Gastroesophageal sphincter (tissue), 3 donors: ENCODE measurements around the gene TESPA1.

ENCODE experiments used
- CTCF ChIP-seq, 4 experiments: fragments of 200-600 bp in 2 of 4; fragments of 450-650 bp in 2 of 4; sonication (generic) in 1 of 4; IDR thresholded peaks; one replicate each; pipeline ENCODE4 v1.5.1; 2017 to 2019; ENCODE audit warnings: antibody characterized with exemption in 4 of 4, mild to moderate bottlenecking in 2 of 4, moderate library complexity in 2 of 4
- POLR2A ChIP-seq, 2 donors: fragments of 450-650 bp; IDR thresholded peaks; one replicate each; pipeline ENCODE4 v1.6.1; 2017; ENCODE audit warnings: antibody characterized with exemption in 2 of 2, mild to moderate bottlenecking in 2 of 2, moderate library complexity in 1 of 2

GRCh38 chr12:55002355-55002754, 17.8 kb upstream of the TESPA1 start:
- TF ChIP-seq CTCF (IDR thresholded peaks at IDR 0.05): no peak
- no peak for TF ChIP-seq POLR2A (IDR thresholded peaks at IDR 0.05)
